ENCODE results near the gene KIFC1. TPM values are rescaled to one million over a fixed set of nuclear protein-coding genes. Genes with fewer than 3 reads are reported as not detected.

KIFC1 gene
- total and polyA plus RNA-seq, 9 of the 15 experiments (the other 6 are each of a cell fraction or from before 2014, with no cell fraction given) = 1.3 to 95.2 (median 76.9) TPM

DNA sequence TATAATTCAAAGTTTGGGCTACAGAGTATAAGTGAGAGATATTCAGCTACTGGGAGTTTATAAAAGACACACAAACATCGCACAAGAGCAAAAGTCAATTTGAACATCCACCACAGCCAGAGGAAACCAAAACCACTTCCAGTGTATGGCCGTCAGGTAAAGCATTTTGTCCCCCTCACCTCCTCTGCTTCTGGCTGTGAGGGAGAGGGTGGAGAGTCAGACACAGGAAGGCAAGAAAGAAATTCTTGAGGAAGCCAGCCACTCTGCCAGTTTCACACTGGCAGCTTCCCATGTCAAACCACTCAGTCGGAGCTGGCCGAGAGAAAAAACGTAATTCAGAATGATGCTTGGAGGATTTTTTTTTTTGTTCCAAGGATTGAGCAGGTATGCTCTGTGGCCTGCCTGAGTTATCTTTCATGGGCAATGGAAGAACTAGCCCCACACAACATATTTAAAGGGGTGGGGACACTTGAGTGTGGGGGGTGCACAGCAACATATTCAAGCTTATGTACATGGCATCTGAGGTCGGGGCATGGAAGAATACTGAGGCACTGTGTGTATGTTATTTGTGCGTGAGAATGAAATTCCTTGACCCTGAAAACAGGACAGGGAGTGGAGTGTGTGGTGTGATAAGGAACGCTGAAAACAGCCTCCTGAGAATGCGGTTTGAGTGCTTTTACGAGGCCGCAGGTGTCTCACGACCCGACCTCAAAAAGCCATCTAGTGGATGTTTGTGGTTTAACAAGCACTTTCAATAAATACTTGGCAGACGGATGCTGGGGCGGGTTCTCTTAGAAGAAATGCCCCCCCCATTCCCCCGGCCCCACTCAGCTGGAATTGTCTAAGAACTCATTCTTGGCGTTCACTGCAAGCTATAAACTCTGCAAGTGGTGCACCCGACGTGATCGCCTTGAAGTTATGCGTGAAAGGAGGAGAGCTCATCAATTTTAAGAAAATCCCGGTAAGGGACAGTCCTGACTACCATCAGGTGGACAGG is 46.6 kb upstream of the KIFC1 start (continued):
- TF ChIP-seq EP300 (IDR thresholded peaks at IDR 0.05; ENCODE audit: low read length) (peak; percentile 61), SRSF1 (IDR thresholded peaks at IDR 0.05; ENCODE audit: low read depth, low read length) (no peak), ZNF282 (CRISPR knock-in tag; IDR thresholded peaks at IDR 0.05) (no peak), TAF15 (IDR thresholded peaks at IDR 0.05; ENCODE audit: low read depth, low read length) (no peak), RCOR1 (IDR thresholded peaks at IDR 0.05; ENCODE audit: borderline replicate concordance in 1 of 2, low read depth in 2 of 2, low read length in 2 of 2) (peak in 1 of 2 experiments; percentile 82; a peak in 2 of 4 replicates), SIN3B (IDR thresholded peaks at IDR 0.05; ENCODE audit: low read depth) (no peak), MEF2D (tag; conservative IDR thresholded peaks at IDR 0.05; ENCODE audit: low read depth) (no peak), ZNF134 (CRISPR knock-in tag; conservative IDR thresholded peaks at IDR 0.05) (no peak)
- TF ChIP-seq, protein P1, sequence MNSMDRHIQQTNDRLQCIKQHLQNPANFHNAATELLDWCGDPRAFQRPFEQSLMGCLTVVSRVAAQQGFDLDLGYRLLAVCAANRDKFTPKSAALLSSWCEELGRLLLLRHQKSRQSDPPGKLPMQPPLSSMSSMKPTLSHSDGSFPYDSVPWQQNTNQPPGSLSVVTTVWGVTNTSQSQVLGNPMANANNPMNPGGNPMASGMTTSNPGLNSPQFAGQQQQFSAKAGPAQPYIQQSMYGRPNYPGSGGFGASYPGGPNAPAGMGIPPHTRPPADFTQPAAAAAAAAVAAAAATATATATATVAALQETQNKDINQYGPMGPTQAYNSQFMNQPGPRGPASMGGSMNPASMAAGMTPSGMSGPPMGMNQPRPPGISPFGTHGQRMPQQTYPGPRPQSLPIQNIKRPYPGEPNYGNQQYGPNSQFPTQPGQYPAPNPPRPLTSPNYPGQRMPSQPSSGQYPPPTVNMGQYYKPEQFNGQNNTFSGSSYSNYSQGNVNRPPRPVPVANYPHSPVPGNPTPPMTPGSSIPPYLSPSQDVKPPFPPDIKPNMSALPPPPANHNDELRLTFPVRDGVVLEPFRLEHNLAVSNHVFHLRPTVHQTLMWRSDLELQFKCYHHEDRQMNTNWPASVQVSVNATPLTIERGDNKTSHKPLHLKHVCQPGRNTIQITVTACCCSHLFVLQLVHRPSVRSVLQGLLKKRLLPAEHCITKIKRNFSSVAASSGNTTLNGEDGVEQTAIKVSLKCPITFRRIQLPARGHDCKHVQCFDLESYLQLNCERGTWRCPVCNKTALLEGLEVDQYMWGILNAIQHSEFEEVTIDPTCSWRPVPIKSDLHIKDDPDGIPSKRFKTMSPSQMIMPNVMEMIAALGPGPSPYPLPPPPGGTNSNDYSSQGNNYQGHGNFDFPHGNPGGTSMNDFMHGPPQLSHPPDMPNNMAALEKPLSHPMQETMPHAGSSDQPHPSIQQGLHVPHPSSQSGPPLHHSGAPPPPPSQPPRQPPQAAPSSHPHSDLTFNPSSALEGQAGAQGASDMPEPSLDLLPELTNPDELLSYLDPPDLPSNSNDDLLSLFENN (IDR thresholded peaks at IDR 0.05; ENCODE audit: low read depth in 2 of 2, low read length in 2 of 2) = no peak
- TF ChIP-seq, protein P2, sequence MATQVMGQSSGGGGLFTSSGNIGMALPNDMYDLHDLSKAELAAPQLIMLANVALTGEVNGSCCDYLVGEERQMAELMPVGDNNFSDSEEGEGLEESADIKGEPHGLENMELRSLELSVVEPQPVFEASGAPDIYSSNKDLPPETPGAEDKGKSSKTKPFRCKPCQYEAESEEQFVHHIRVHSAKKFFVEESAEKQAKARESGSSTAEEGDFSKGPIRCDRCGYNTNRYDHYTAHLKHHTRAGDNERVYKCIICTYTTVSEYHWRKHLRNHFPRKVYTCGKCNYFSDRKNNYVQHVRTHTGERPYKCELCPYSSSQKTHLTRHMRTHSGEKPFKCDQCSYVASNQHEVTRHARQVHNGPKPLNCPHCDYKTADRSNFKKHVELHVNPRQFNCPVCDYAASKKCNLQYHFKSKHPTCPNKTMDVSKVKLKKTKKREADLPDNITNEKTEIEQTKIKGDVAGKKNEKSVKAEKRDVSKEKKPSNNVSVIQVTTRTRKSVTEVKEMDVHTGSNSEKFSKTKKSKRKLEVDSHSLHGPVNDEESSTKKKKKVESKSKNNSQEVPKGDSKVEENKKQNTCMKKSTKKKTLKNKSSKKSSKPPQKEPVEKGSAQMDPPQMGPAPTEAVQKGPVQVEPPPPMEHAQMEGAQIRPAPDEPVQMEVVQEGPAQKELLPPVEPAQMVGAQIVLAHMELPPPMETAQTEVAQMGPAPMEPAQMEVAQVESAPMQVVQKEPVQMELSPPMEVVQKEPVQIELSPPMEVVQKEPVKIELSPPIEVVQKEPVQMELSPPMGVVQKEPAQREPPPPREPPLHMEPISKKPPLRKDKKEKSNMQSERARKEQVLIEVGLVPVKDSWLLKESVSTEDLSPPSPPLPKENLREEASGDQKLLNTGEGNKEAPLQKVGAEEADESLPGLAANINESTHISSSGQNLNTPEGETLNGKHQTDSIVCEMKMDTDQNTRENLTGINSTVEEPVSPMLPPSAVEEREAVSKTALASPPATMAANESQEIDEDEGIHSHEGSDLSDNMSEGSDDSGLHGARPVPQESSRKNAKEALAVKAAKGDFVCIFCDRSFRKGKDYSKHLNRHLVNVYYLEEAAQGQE (IDR thresholded peaks at IDR 0.05; ENCODE audit: borderline replicate concordance) = peak; percentile 82; the same call in 1 of the 2 replicates
- TF ChIP-seq, protein P2 (CRISPR knock-in tag; IDR thresholded peaks at IDR 0.05; ENCODE audit: low read depth) = no peak
